GM06990 (cell line): Measurements from ENCODE around the gene ATP8B4.

Source experiments
- DNase-seq: peaks from one replicate; pipeline ENCODE4 v3.0.0-alpha.2; 2011; ENCODE audit not compliant: insufficient read length; ENCODE audit errors: extremely low read depth
- H3K27me3 ChIP-seq: replicated peaks from 2 replicates; pipeline ENCODE4 v1.6.0; 2011; ENCODE audit warnings: low read length; ENCODE audit not compliant: control insufficient read depth, insufficient read depth
- H3K36me3 ChIP-seq: 2 replicates; pipeline ENCODE4 v1.5.1; 2011; ENCODE audit warnings: low read length; ENCODE audit not compliant: control insufficient read depth, insufficient read depth
- H3K4me3 ChIP-seq: replicated peaks from 2 replicates; pipeline ENCODE4 v1.5.1; 2011; ENCODE audit warnings: low read depth, mild to moderate bottlenecking, control low read depth, low read length
- TF ChIP-seq, protein P1 (sequence below): IDR thresholded peaks from 2 replicates; pipeline ENCODE4 v1.5.1; 2011; ENCODE audit warnings: low read length, control low read depth, mild to moderate bottlenecking, inconsistent platforms; ENCODE audit not compliant: insufficient read depth, poor library complexity, severe bottlenecking

The ATP8B4 gene

DNA sequence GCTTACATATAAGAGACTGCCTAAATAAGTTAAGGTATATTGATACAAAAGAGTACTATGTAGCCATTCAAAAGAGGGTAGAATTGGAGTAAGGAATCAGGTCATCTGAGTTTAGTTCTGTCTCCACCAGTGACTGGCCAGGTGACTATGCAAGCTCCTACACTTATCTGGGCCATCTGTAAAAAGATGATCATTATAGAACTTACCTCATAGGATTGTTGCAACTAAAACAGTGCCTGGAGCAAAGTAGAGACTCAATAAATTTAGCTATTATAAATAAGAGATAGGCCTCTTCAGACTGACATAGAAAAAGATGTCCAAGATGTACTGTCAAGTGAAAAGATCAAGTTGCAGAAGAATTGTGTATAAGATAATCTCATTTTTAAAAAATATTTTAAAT lies 1.7 kb upstream of the ATP8B4 start:
- no peak for DNase-seq
- Histone ChIP-seq H3K4me3 (no peak overlapping the region), H3K36me3 (no peaks in the 10 kb centered on the region), H3K27me3 (no peaks in the 10 kb centered on the region; the same call in 1 of the 2 replicates)
- TF ChIP-seq, protein P1, sequence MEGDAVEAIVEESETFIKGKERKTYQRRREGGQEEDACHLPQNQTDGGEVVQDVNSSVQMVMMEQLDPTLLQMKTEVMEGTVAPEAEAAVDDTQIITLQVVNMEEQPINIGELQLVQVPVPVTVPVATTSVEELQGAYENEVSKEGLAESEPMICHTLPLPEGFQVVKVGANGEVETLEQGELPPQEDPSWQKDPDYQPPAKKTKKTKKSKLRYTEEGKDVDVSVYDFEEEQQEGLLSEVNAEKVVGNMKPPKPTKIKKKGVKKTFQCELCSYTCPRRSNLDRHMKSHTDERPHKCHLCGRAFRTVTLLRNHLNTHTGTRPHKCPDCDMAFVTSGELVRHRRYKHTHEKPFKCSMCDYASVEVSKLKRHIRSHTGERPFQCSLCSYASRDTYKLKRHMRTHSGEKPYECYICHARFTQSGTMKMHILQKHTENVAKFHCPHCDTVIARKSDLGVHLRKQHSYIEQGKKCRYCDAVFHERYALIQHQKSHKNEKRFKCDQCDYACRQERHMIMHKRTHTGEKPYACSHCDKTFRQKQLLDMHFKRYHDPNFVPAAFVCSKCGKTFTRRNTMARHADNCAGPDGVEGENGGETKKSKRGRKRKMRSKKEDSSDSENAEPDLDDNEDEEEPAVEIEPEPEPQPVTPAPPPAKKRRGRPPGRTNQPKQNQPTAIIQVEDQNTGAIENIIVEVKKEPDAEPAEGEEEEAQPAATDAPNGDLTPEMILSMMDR: no peak

DNA sequence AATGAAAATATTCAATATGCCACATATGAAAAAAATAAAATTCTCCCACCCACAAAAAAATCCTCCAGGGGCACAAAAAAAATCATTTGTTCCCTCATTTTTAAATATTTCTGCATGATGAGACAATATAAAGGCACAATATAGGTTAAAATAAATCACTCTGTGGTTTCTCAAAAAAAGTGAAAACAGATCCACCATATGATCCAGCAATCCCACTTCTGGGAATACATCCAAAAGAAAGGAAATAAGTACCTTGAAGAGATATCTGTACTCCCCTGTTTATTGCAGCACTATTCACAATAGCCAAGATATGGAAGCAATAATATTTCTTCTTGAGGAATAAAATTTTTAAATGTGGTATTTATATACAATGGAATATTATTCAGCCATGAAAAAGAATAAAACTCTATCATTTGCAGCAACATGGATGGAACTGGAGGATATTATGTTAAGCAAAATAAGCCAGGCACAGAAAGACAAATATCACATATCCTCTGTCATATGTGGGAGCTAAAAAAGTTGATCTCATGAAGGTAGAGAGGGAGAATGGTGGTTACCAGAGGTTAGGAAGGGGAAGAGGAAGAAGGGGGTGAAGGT lies 1.5 kb downstream of the ATP8B4 start:
- no peaks in the 10 kb centered on the region for H3K36me3 ChIP-seq
- TF ChIP-seq, protein P1: no peak
- no peaks in the 10 kb centered on the region; the same call in none of the 2 replicates for H3K27me3 ChIP-seq
- DNase-seq: no peak
- H3K4me3 ChIP-seq: no peak overlapping the region

DNA sequence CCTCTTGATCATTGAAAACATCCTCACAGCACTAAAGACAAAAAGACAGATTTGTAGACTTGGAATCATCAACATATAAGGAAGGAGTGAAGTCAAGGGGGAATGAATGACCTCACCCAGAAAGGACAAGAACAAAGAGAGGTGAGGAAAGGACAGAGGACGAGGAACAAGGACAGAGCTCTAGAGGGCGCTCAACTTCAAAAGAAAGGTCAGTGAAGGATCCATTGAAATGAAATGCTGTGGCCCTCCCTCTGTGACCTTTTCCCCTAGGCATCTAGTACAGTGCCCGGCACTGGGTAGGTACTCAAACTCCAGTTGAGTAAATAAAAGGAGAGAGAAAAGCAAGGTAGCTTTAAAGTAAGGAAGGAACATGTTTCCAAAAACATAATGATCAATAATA lies 2.6 kb downstream of the ATP8B4 start:
- no peak overlapping the region for H3K4me3 ChIP-seq
- no peak for DNase-seq
- no peaks in the 10 kb centered on the region; the same call in 1 of the 2 replicates for H3K27me3 ChIP-seq
- H3K36me3 ChIP-seq: no peaks in the 10 kb centered on the region
- TF ChIP-seq, protein P1: peak; percentile 65

DNA sequence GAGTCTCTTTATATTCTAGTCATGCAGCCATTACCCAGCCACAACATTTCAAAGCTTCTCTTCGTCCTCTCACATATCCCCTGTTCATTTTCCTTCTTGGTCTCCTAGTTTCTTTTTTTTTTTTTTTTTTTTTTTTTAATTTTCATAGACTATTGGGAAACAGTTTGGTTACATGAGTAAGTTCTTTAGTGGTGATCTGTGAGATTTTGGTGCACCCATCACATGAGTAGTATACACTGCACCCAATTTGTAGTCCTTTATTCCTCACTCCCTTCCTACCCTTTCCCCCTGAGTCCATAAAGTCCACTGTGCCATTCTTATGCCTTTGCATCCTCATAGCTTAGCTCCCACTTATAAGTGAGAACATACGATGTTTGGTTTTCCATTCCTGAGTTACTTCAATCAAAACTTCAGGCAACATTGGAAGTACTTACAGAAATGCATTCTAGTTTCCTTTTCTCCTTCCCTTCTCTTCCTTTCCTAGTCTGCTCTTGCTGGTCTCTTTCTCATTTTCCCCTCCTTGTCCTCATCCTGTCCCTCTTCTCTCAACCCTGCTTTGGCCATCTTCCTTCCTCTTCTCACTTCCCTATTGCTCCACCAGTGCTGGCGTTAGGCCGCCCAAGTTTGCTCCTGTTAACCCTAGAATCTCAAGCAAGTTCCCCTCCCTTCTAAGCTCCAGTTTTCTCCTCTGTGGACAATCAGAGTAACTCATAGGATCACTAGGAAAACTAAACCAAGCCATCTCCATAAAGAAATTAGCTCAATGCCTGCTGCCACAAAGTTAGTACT lies 4.8 kb downstream of the ATP8B4 start:
- TF ChIP-seq, protein P1: no peak

DNA sequence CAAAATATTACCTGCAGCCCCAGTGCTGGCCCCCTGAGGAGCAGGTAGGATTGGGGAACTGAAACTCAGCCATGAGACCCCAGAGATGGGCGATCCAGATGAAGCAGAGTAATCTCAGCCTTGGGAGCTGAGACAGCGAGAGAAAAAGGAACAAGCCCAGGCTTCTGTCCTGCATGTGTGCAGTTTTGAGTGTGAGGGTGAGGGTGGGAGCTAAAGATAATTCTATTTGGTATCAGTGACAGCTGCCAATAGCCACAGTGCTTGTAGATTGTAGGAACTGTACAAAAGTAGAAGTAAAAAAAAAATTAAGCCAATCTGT lies 5.9 kb downstream of the ATP8B4 start:
- Histone ChIP-seq H3K4me3 (no peak overlapping the region; the same call in 1 of the 2 replicates), H3K36me3 (no peaks in the 10 kb centered on the region), H3K27me3 (no peaks in the 10 kb centered on the region; the same call in 1 of the 2 replicates)
- no peak for DNase-seq
- TF ChIP-seq, protein P1: no peak

More for the DNA sequence above, 4.8 kb downstream of the ATP8B4 start:
- no peaks in the 10 kb centered on the region for H3K36me3 ChIP-seq
- no peak for DNase-seq
- H3K4me3 ChIP-seq: no peak overlapping the region
- no peaks in the 10 kb centered on the region; the same call in 1 of the 2 replicates for H3K27me3 ChIP-seq
